Mesendoderm (in vitro differentiated cells): Measurements from ENCODE around the gene YWHAG.
A peak's percentile ranks its signal among the peaks of the same experiment; 100 is the strongest.

ENCODE experiments used
- DNase-seq: peaks from one replicate; pipeline ENCODE4 v3.0.0; 2013
- H2AK5ac ChIP-seq: 2 replicates; pipeline ENCODE4 v1.6.1; 2013; ENCODE audit warnings: low read length, inconsistent platforms
- H2BK120ac ChIP-seq: 2 replicates; pipeline ENCODE4 v1.6.1; 2013; ENCODE audit warnings: low read depth, mild to moderate bottlenecking, low read length, moderate library complexity, mixed read lengths
- H2BK15ac ChIP-seq: replicated peaks from 2 replicates; pipeline ENCODE4 v1.6.1; 2013; ENCODE audit warnings: low read depth, mild to moderate bottlenecking, moderate library complexity
- H2BK5ac ChIP-seq: 2 replicates; pipeline ENCODE4 v1.6.1; 2013; ENCODE audit warnings: low read length, inconsistent platforms
- H3K18ac ChIP-seq: 2 replicates; pipeline ENCODE4 v1.6.1; 2013; ENCODE audit warnings: mild to moderate bottlenecking, low read length, mixed read lengths
- H3K23ac ChIP-seq: one replicate; pipeline ENCODE4 v1.6.1; 2013; ENCODE audit warnings: low read length
- H3K27ac ChIP-seq: 2 replicates; pipeline ENCODE4 v1.5.1; 2013; ENCODE audit warnings: low read depth, mild to moderate bottlenecking, inconsistent platforms, low read length, moderate library complexity
- H3K27me3 ChIP-seq: 2 replicates; pipeline ENCODE4 v1.6.1; 2013; ENCODE audit warnings: low read length, control low read depth, mild to moderate bottlenecking, inconsistent platforms; ENCODE audit not compliant: insufficient read depth, poor library complexity
- H3K36me3 ChIP-seq: 2 replicates; pipeline ENCODE4 v1.6.1; 2013; ENCODE audit warnings: low read length, inconsistent platforms; ENCODE audit not compliant: control insufficient read depth, insufficient read depth
- H3K4ac ChIP-seq: one replicate; pipeline ENCODE4 v1.6.1; 2013; ENCODE audit warnings: low read depth, mild to moderate bottlenecking, low read length, moderate library complexity
- H3K4me1 ChIP-seq: 2 replicates; pipeline ENCODE4 v1.6.1; 2013; ENCODE audit warnings: low read depth, low read length, inconsistent platforms; ENCODE audit not compliant: control insufficient read depth
- H3K4me2 ChIP-seq: 2 replicates; pipeline ENCODE4 v1.6.1; 2013; ENCODE audit warnings: low read length
- H3K4me3 ChIP-seq: 2 replicates; pipeline ENCODE4 v1.5.1; 2013; ENCODE audit warnings: mild to moderate bottlenecking, low read length
- H3K56ac ChIP-seq: one replicate; pipeline ENCODE4 v1.6.1; 2013; ENCODE audit warnings: low read length
- H3K79me1 ChIP-seq: 2 replicates; pipeline ENCODE4 v1.6.1; 2013; ENCODE audit warnings: low read length, inconsistent platforms
- H3K79me2 ChIP-seq: 2 replicates; pipeline ENCODE4 v1.6.1; 2013; ENCODE audit warnings: mild to moderate bottlenecking, low read length; ENCODE audit not compliant: control insufficient read depth, insufficient read depth
- H3K9ac ChIP-seq: 2 replicates; pipeline ENCODE4 v1.6.1; 2013; ENCODE audit warnings: low read length, inconsistent platforms
- H4K5ac ChIP-seq: one replicate; pipeline ENCODE4 v1.6.1; 2013; ENCODE audit warnings: low read length
- H4K8ac ChIP-seq: one replicate; pipeline ENCODE4 v1.6.1; 2013; ENCODE audit warnings: low read depth, mild to moderate bottlenecking, control low read depth, low read length, moderate library complexity
- WGBS: extraction: QIAGEN DNeasy Blood & Tissue Kit; methylation state at CpG from one replicate; pipeline ENCODE4 v1.1.7; 2013; ENCODE audit warnings: low lambda C conversion rate, missing lambda C conversion rate; ENCODE audit not compliant: insufficient coverage; ENCODE audit errors: extremely low coverage; 5-methylcytosine and 5-hydroxymethylcytosine counted together

YWHAG gene

DNA sequence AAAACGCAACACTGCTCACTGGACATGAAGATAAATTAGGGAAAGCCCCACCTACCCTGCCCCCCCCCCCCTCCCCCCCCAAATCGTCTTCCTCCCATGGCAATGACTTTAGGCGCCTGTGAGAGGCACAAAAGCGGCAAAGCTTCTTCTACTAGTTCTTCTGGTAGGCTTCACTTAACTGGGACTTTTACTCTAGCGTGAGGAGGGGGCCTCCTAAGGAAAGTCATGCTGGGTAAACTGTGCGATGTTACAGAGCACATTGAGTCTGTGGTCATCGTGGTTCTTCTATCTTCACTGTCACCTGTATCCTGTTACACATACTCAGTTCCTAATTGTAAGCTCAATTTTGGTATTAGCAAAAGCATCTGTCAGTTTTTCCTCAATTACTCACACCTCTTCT, 31.2 kb downstream of the YWHAG start:
- no peak overlapping the region for H3K4me2 ChIP-seq
- H2BK15ac ChIP-seq, result no peak overlapping the region
- no peak overlapping the region for H3K23ac ChIP-seq
- no CpG with 5 or more reads among the region's 7 CpGs for WGBS
- H3K18ac ChIP-seq, result no peak overlapping the region
- no peak overlapping the region for H2BK5ac ChIP-seq
- H3K27ac ChIP-seq, result no peak overlapping the region
- no peak overlapping the region for H4K5ac ChIP-seq
- no peaks in the 10 kb centered on the region for H3K4me1 ChIP-seq
- no peak overlapping the region for H3K9ac ChIP-seq
- H3K79me1 ChIP-seq, result peaks cover 23% of the 10 kb centered on the region
- H2AK5ac ChIP-seq, result no peak overlapping the region
- peaks cover 48% of the 10 kb centered on the region for H3K79me2 ChIP-seq
- DNase-seq, result no peak
- H3K27me3 ChIP-seq, result no peaks in the 10 kb centered on the region
- H3K4ac ChIP-seq, result no peak overlapping the region
- peaks cover 11% of the 10 kb centered on the region for H3K36me3 ChIP-seq
- H3K56ac ChIP-seq, result no peak overlapping the region
- no peak overlapping the region for H3K4me3 ChIP-seq
- no peak overlapping the region for H4K8ac ChIP-seq
- no peak overlapping the region for H2BK120ac ChIP-seq

DNA sequence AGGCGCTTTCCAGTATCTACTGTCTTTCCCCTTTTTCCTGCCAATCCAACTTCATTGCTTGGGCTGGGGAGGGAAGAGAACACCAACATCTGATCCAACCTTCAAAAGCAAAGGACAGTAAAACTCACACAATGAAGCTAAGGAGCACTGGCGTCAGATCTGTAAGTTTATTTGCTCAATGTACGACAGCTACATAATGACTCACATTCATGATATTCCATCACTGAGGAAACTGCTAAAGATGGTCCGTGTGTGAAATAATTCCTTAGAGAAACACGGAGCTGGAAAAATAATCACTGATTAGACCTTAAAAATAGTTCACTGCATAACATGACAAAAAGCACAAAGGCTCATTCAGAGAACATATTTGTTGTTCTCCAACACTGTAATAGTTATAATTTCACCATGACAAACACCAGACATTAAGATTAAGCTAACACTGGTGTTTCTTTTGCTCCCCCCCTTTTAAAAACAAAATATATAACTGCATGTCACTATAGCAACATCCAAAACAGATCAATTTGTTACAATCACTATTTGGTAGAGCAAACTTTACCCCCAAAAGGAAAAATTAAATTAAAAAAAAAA, 32.1 kb downstream of the YWHAG start:
- Histone ChIP-seq H3K4me2 (no peak overlapping the region), H4K5ac (no peak overlapping the region), H2BK120ac (no peak overlapping the region), H3K4me3 (no peak overlapping the region), H3K79me2 (peaks cover 39% of the 10 kb centered on the region), H4K8ac (no peak overlapping the region), H2BK5ac (no peak overlapping the region), H3K27ac (no peak overlapping the region), H3K56ac (no peak overlapping the region), H3K79me1 (peaks cover 23% of the 10 kb centered on the region), H2AK5ac (no peak overlapping the region), H3K4ac (no peak overlapping the region), H2BK15ac (no peak overlapping the region), H3K18ac (no peak overlapping the region), H3K9ac (no peak overlapping the region), H3K36me3 (peaks cover 11% of the 10 kb centered on the region), H3K23ac (no peak overlapping the region), H3K27me3 (no peaks in the 10 kb centered on the region), H3K4me1 (no peaks in the 10 kb centered on the region)
- no peak for DNase-seq
- WGBS, result no CpG with 5 or more reads among the region's 5 CpGs

- H3K4ac ChIP-seq, result no peak overlapping the region
- H3K18ac ChIP-seq, result no peak overlapping the region
- H2BK5ac ChIP-seq, result no peak overlapping the region
- no peak overlapping the region for H3K27ac ChIP-seq
- H3K4me3 ChIP-seq, result no peak overlapping the region
- no peaks in the 10 kb centered on the region for H3K4me1 ChIP-seq
- no peak overlapping the region for H2BK120ac ChIP-seq
- no peak overlapping the region for H3K23ac ChIP-seq
- peaks cover 11% of the 10 kb centered on the region for H3K36me3 ChIP-seq
- no peak overlapping the region for H4K5ac ChIP-seq
- peaks cover 20% of the 10 kb centered on the region for H3K79me1 ChIP-seq
- peaks cover 33% of the 10 kb centered on the region for H3K79me2 ChIP-seq
- no peak overlapping the region for H4K8ac ChIP-seq
- H3K9ac ChIP-seq, result no peak overlapping the region
- DNase-seq, result no peak
- no peak overlapping the region for H3K4me2 ChIP-seq
- WGBS, result no CpG with 5 or more reads among the region's 5 CpGs
- no peak overlapping the region for H3K56ac ChIP-seq
- no peaks in the 10 kb centered on the region for H3K27me3 ChIP-seq
- H2AK5ac ChIP-seq, result no peak overlapping the region
- no peak overlapping the region for H2BK15ac ChIP-seq
These were observed 33.0 kb downstream of the YWHAG start for GRCh38 chr7:76325811-76326210.

DNA sequence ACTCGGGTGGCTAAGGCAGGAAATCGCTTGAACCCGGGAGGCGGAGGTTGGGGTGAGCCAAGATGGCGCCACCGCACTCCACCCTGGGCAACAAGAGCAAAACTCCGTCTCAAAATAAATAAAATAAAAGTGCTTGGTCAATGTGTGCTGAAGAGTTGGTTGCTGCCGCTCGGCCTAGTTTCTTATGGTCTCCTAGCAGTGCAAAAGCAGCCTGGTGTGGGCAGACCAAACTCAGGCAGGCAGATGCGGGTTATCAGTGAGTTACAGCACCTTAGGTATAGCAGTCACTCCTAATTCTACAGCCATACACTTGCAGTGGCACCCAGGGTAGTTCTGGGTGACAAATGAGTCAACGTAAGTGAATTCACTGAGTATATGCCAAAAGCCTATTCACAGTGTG, 33.7 kb downstream of the YWHAG start:
- H2BK5ac ChIP-seq, result no peak overlapping the region
- DNase-seq, result no peak
- H2BK120ac ChIP-seq, result no peak overlapping the region
- no peak overlapping the region for H2AK5ac ChIP-seq
- H3K4me1 ChIP-seq, result no peaks in the 10 kb centered on the region
- WGBS, result no CpG with 5 or more reads among the region's 11 CpGs
- no peak overlapping the region for H2BK15ac ChIP-seq
- H3K9ac ChIP-seq, result no peak overlapping the region
- no peak overlapping the region for H3K4ac ChIP-seq
- no peaks in the 10 kb centered on the region for H3K27me3 ChIP-seq
- H4K8ac ChIP-seq, result no peak overlapping the region
- H3K79me1 ChIP-seq, result peaks cover 20% of the 10 kb centered on the region
- peaks cover 11% of the 10 kb centered on the region for H3K36me3 ChIP-seq
- no peak overlapping the region for H4K5ac ChIP-seq
- no peak overlapping the region for H3K23ac ChIP-seq
- no peak overlapping the region for H3K18ac ChIP-seq
- H3K4me3 ChIP-seq, result no peak overlapping the region
- H3K4me2 ChIP-seq, result no peak overlapping the region
- no peak overlapping the region for H3K27ac ChIP-seq
- peaks cover 27% of the 10 kb centered on the region for H3K79me2 ChIP-seq
- H3K56ac ChIP-seq, result no peak overlapping the region

DNA sequence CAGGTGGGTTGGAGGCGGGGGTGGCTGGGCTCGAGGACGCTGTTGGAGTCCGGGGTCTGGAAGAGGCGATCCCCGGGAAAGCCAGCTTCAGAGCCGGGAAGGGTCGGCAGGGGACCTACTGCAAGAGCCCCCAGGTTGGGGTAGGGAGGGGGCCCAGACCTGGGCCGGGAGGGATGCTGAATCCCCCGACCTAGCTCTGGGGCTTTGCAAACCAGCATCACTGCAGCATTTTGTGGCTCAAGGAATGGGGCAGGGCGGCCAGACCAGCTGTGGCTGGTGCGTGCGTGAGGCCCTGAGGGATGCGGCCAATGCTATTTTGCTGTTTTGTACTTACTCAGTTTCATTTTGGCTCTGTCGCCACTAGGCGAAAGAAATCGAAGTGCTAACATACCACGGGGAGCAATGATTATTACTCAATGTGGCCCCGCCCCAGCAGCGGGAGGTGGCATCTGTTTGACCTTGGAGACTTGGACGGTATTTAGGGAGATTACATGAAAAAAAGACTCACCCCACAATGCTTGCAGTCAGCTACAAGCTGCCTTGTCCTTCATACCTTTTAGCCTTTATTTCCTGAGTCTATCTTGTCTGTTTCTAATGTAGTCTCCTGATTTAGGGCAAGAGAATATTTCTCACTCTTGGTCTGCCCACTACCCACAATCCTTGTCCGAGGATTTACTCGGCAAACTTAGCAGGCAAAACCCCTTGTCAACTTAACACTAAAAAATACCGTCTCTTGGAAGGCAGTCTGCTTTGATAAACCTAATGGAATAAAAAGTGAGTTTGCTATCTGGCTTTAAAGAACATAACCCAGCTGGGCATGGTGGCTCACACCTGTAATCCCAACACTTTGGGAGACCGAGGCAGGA, 40.1 kb downstream of the YWHAG start:
- H3K4ac ChIP-seq, result peak overlapping the region; percentile 58
- H3K4me1 ChIP-seq, result peaks cover 6% of the 10 kb centered on the region
- no peaks in the 10 kb centered on the region for H3K36me3 ChIP-seq
- WGBS, result no CpG with 5 or more reads among the region's 25 CpGs
- H3K18ac ChIP-seq, result peak overlapping the region; percentile 57
- H2BK15ac ChIP-seq, result no peak overlapping the region
- H3K4me2 ChIP-seq, result peak overlapping the region; percentile 66
- H2BK120ac ChIP-seq, result peak overlapping the region; percentile 3
- H3K23ac ChIP-seq, result no peak overlapping the region
- peak; percentile 82 for DNase-seq
- H3K79me1 ChIP-seq, result peaks cover 3% of the 10 kb centered on the region
- H3K56ac ChIP-seq, result peak overlapping the region; percentile 91
- peak overlapping the region; percentile 52 for H3K4me3 ChIP-seq
- H3K9ac ChIP-seq, result peak overlapping the region; percentile 87
- H3K27ac ChIP-seq, result peak overlapping the region; percentile 85
- H2BK5ac ChIP-seq, result peak overlapping the region; percentile 23
- H4K5ac ChIP-seq, result no peak overlapping the region
- no peaks in the 10 kb centered on the region for H3K79me2 ChIP-seq
- H2AK5ac ChIP-seq, result no peak overlapping the region
- no peak overlapping the region for H4K8ac ChIP-seq
- no peaks in the 10 kb centered on the region for H3K27me3 ChIP-seq
